GF-D8 (cell line): ENCODE data around the gene EFNB3.

Experiments used
- DNase-seq: peaks from one replicate; lab custom pipeline; 2025; lab: John Stamatoyannopoulos, UW

The EFNB3 gene

DNA sequence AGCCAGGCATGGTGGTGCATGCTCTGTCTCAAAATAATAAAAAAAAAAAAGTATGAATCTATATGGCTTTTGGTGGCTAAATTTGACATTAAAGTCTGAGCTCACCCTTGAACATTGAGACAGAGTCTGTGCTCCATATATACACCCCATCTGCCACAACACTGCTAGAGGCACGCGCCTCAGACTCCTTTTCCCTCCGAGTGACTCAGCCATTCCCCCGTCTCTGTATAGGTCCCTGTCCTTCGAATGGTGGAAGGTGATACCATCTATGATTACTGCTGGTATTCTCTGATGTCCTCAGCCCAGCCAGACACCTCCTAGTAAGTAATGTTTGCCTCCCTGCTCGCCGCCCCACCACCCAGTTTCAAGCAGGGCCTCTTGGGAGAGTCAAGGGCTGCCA is 4.5 kb upstream of the EFNB3 start:
- DNase-seq, result no peak

DNA sequence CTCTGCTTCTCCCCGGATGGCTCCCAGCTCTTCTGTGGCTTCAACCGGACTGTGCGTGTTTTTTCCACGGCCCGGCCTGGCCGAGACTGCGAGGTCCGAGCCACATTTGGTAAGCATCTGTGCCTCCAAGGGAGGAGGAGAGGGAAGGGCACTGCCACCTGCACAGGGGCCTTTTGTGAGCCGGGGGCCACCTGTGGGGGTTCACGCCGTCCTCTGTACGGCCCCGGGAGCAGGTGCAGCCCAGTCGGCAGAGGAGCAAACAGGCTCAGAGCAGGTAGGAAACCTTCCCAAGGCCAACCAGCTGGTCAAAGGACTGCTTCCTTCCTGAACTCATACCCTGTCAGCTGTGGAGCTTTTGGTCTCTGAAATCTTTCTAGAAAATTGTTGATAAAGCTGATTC is 3.3 kb upstream of the EFNB3 start:
- DNase-seq, result no peak

DNA sequence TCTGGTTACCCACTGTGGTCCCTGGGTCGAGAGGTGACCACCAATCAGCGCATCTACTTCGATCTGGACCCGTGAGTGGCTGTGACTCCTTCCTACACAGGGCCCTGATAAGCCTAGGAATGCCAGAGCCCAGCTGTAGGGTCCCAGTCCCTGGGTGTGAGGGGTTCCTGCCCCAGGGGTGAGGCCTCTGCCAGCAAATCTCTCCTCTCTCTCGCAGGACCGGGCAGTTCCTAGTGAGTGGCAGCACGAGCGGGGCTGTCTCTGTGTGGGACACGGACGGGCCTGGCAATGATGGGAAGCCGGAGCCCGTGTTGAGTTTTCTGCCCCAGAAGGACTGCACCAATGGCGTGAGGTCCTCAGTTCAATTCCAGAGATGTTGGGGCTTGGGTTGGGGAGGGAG is 2.2 kb upstream of the EFNB3 start:
- DNase-seq, result no peak

DNA sequence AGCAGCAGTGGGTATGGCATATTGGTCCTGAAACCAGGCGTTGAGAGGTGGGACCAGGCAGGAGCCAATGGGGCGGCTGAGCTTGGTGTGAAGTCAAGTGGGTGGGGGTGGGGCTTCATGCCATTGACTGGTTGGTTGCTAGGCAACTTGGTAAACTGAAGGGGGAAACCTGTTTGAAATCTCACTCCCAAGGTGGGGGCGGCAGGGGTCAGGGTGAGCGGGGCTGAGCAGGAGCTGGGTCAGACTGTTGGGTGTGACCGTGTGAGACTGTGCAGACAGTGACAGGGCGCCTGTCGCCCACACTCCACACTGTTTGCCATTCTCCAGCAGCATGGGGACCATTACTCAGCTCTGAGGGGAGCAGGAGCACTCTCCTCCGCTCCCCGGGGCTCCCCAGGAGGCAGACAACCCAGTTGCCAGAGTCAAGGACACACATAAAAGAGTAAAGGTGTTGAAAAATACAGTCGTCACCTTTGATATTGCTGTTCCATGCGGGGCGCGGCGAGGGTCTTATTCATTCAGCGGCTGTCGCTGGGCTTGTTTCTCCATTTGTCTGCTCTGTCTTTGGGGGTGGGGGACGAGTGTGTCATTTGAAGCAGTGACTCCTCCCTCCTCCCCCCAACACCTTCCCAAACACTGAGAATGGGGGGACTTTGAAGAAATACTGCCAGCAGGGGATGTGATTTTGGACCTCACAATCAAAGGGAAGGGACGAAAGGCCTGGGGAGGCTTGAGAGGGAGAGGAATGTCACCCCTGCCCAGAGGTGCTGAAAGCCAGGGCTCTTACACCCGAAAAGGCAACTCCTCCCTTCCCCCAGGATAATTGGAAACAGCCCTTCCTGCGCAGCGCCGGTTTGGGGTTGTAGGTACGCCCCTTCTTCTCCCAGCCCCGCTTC is 1.2 kb upstream of the EFNB3 start:
- DNase-seq, result no peak

DNA sequence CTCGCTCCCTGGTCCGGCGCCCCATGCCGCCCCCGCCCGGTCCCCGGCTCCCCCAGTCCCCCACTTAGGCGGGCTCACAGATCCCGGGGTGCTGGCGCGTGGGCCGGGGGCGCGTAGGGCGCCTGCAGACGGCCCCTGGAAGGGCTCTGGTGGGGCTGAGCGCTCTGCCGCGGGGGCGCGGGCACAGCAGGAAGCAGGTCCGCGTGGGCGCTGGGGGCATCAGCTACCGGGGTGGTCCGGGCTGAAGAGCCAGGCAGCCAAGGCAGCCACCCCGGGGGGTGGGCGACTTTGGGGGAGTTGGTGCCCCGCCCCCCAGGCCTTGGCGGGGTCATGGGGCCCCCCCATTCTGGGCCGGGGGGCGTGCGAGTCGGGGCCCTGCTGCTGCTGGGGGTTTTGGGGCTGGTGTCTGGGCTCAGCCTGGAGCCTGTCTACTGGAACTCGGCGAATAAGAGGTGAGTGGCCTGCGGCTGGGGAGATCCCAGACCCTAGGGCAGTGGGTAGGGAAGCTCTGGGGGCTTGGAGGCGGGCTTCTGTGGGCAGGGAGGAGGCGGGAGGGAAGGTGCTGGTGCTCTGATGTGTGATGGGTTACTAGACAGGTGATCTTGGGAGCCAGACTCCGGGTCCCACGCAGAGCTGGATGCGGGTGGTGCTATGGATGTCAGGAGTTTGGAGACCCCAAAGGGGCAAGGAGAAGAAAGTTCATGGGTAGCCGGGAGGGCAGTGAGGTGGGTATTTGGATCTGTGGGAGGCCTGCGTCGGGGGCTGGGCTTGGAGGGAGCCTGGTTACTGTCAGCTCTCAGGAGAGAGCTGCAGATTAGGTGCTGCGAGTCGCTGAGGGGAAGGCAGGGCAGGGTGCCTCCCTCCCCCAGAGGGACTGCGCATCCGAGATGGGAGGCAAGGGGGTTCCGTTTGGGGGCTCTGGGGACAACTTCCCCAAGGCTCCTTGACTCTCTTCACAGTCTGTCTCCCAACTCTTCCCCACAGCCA is 560 bp downstream of the EFNB3 start:
- no peak for DNase-seq

DNA sequence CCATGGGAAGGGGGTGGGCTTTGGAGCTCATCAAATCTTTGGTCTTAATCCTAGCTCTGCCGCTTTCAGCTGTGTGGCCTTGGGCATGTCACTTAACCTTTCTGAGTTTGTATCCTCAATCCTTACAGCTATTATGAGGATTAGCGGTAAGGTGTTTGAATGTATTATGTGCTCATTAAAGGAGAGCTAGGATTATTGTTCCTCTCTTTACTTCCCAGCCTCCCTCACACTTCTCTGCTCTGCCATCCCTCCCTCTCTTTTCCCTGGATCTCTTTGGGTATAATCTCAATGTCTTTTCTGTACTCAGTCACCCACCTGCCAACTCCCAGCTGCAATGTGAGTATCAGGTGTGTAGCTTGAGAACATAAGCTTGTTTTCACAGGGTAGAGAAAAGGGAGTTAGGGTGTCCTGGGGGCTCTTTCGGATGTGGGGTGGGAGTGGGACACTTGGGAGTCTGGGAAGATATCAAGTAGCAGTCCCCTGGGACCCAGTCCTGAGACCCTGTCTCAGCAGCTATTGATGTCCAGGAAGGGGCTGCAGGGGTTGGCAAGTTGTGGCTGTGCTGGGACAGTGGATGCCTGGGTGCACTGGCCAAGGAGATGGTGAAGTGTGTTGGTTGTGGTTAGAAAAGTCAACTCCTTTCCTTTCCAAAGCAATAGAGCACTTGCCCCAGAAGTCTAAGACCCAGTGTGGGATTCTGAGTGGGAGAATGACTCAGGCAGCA is 1.8 kb downstream of the EFNB3 start:
- no peak for DNase-seq

DNA sequence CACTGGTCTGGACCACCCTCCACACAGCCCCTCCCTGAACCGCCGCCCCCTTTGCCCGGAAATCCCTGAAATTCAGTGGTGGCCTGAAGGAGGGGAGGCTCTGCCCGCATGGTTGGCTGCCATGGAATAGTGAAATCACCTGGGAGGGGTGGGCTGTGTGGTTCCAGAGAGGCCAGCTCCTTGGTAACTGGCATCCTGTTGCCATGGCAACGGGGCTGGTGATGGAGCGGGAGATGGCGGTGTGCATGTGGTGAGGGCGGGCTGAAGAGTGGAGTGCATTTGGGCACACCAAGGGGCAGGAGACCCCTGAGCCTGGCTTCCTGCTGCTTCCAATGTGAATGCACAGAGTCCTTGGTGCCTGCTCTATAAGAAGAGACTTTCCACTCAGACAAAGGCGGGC is 2.4 kb downstream of the EFNB3 start:
- no peak for DNase-seq

DNA sequence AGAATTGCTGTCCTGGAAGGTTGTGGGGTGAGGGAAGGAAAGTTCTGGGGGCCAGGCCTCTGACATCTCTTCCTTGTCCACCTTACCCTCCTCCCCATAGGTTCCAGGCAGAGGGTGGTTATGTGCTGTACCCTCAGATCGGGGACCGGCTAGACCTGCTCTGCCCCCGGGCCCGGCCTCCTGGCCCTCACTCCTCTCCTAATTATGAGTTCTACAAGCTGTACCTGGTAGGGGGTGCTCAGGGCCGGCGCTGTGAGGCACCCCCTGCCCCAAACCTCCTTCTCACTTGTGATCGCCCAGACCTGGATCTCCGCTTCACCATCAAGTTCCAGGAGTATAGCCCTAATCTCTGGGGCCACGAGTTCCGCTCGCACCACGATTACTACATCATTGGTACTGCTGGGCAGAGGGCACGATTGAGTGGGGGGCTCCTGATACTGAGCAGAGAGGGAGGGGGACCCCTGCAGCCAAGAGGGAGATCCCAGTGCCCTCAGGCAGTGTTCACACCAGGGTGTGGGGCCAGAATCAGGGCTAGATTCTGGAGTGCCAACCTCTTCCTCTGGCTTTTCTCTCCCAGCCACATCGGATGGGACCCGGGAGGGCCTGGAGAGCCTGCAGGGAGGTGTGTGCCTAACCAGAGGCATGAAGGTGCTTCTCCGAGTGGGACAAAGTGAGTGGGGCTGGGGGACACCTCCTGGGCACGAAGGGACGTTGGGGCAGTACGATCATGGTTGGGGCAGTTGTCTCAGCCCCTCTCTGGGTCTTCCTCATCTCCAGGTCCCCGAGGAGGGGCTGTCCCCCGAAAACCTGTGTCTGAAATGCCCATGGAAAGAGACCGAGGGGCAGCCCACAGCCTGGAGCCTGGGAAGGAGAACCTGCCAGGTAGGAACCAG is 3.1 kb downstream of the EFNB3 start:
- no peak for DNase-seq

DNA sequence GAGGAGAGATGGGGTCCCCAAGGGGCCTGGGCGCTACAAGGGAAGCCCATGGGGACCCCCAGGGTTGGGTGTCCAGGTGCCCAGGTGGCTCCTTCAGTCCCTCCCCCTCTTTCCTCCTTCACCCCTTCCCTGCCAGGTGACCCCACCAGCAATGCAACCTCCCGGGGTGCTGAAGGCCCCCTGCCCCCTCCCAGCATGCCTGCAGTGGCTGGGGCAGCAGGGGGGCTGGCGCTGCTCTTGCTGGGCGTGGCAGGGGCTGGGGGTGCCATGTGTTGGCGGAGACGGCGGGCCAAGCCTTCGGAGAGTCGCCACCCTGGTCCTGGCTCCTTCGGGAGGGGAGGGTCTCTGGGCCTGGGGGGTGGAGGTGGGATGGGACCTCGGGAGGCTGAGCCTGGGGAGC is 4.0 kb downstream of the EFNB3 start:
- no peak for DNase-seq

DNA sequence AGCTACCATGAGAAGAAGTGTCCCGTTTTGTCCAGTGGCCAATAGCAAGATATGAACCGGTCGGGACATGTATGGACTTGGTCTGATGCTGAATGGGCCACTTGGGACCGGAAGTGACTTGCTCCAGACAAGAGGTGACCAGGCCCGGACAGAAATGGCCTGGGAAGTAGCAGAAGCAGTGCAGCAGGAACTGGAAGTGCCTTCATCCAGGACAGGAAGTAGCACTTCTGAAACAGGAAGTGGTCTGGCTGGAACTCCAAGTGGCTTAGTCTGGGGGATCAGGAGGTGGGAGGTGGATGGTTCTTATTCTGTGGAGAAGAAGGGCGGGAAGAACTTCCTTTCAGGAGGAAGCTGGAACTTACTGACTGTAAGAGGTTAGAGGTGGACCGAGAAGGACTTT is 5.3 kb downstream of the EFNB3 start:
- no peak for DNase-seq

DNA sequence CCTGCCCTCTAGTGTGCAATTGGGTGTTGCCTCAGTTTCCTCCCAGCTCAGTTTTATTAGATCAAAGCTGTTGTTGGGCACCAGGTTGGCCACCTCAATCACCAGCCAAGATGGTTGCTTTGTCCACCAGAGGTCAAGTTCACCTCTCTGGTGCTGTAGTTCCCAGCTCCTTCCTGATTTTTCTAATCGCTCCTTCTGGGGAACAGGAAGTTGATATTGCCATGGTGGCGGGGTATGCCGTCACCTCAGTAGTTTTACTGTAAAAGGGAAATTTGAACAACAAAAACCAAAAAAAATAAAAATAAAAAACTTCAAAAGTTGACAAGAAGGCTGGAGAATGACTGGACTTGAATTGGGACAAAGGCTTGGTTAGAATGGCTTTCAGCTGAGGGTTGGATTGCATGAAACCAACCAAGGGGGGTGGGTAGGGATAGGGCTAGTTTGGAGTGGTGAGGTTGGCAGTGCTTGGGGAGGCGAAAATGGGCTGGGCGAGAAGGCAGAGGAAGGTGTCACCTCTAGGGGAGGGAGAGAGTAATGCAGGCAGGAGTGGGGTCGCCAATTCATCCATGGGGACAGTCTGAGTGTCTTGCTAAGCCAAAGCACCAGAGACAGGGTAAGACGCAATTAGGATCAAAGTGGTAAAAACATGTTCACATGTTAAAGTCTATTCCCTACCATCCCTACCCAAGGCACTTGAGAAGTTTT is 6.2 kb downstream of the EFNB3 start:
- DNase-seq, result no peak

DNA sequence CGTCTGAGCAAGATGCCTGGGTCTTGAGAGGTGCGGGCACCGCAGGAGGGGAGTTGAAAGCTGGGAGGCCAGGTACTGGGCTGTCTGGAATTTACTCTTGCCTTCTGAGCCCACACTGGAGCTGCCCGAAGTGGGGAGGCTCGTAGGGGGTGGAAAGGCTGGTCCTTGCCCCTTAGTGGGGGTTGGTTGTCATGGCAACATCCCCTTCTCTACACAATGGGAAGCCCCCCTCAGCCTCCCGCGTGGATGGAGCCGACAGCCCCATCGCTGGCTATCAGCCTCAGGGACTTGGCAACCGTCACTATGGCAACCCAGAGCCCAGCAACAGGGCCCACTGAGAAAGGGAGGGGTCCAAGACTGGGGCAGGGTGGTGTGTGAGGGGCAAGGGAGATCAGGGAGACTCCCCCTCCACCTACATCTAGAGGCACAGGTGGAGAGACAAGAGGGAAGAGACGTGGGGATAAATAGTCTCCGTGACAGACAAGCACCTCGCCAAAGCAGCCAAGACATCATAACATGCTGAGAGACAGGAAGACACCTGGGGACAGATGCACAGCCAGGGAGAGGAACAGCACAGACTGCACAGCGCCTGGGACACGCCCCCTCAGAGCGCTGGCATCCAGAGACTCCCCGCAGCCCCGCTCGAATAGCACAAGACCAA is 7.2 kb downstream of the EFNB3 start:
- DNase-seq, result no peak

DNA sequence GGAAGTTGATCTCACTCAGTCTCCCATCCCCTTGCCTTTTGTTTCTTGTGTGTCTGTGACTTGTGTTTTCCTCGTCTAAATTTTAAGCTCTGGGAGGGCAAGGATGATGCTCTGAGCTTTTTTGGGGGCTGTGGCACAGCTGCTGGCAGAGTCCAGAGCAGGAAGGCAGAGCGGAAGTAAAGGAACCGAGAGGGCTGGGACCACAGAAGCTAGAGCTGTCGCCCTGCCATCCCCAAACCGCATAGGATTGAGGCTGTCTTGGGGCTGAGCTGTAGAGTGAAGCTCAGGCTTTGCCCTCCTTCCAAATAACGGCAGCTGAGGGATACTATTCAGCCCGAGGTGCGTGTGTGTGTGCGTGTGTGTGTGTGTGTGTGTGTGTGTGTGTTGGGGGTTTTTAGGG is 8.8 kb downstream of the EFNB3 start:
- DNase-seq, result no peak

DNA sequence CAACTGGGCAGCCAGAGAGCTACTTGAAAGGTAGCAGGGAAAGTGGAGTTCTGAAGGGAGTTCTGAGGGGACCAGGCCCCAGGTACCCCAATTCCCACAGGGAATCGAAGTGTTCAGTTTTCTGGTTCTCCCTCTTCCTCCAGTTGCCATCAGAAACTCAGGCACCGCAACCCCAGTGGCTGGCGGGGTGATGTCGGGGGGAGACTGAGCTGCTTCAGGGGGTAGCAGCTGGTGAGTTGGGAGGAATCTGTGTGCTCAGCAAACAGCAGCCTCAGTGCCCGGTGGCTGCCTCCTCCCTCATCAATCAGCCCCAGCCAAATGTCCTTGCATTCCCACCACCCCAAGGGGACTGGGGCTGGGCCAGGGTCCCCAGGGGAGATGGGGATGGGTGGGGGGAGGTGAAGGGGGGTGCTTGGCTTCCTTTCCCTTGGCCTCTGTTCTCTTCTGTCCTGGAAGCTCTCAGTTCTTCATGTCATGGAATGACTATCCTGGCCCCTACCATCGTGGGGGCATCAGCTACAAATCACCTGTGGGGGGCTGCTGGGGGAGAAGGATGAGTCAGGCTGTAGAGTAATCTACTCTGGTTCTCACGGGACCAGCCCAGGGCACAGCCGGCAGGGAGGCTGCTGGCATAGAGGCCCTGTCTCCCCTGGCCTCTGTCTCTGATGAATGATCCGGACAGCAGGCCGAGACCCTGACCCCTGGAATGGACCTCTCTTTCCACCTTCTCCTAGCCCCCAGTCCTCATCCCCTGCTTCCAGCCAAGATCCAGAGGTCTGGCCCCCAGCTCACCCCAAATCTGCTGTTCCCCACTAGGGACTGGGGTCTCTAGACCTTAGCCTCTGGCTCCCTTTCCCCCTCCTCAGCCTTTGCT is 10.0 kb downstream of the EFNB3 start:
- DNase-seq, result no peak

DNA sequence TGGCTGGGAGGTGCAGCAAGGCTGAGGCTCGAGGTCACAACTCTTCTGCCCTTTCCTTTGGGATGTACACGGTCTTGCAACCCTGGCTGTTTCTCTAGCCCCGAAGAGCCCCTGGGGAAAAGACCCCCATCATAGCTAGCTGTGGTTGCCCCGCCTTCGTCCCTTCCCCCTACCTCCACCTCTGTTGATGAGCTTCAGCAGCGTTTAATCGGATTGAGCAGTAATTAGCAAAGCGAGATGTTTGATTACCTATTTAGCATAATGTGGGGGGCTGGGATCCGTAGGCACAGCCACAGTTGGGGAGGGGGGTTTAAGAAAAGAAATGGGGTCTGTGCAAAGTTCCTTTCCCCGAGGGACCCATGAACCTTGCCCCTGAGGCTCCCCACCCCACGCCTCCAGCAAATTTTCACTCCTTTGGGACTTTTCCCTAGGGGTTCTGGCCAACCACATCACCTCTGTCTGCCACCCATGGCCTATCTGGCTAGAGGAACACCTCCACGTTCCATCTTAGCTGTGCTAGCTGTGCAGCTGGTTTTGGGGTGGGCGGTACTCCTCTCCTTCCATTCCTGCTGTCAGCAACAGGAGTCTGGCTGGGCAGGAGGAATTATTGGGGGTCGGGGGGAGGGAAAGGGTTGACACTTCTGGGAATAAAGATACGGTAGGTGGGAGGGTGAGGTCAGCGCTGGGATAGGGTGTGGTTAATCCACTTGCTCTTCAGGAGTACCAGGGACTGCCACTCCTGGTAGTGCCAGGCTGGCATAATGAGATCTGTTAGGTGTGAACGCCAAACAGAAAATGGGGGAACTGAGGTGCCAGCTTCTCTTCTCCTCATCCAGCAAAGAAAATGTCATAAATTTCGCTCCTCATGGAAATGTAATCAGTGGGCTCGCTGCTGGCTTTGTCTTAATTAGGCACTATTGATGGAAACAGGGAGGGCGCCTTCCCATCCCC is 11.2 kb downstream of the EFNB3 start:
- no peak for DNase-seq

DNA sequence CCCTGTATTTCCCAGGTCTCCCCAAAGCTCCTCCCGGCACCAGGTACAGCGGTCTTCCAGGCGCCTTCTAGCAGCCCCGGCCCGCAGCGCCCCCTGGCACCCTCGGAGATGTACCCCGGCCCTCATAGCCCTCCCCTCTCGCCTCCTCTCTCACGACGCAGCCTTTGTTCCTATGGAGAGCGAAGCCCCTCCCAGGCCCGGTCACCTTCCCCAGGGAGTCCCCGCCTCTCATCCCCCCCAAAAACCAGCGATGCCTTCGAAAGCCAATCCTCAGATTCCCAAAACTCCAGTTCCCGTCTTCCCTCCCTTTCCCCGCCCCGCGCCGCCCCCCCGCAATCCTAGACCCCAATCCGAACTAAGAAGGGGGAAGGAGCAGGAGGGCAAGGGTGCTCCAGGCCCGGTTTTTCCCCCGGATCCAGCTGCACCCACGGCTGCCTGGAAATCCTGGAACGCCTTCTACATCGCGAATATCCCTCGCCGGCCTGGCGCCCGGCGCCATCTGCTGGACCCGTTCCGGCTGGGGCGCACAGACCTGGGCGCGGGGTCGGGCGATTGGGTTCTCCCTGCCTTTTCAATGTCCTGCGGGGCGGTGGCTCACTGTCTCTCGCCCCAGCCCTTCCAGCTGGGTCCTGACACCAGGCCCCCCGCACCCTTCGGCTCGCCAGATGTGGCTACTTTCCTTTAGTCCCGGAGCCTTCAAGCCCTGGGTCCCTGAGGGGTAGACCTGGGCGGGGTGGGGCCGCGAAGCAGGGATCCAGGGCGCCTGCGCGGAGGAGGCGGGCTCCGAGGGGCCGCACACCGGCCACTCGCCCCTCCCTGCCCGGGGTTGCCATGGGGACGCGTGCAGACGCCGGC is 12.1 kb downstream of the EFNB3 start, which contains the start of gene DNAH2:
TSS of gene DNAH2 (plus strand) at position 844 of the 855 bp plus-strand sequence. CDS start 1,991 bp downstream, outside the sequence.
- DNase-seq, result no peak
